MV-4-11 (cell line): ENCODE data around the gene ATXN1.
"Not testable (repeated sequence)": the region's sequence is repeated elsewhere in the genome, so short reads cannot be mapped to it uniquely, and the experiment has no call there.

ENCODE experiments used
- DNase-seq: peaks from one replicate; lab custom pipeline; 2025; lab: John Stamatoyannopoulos, UW

The ATXN1 gene

DNA sequence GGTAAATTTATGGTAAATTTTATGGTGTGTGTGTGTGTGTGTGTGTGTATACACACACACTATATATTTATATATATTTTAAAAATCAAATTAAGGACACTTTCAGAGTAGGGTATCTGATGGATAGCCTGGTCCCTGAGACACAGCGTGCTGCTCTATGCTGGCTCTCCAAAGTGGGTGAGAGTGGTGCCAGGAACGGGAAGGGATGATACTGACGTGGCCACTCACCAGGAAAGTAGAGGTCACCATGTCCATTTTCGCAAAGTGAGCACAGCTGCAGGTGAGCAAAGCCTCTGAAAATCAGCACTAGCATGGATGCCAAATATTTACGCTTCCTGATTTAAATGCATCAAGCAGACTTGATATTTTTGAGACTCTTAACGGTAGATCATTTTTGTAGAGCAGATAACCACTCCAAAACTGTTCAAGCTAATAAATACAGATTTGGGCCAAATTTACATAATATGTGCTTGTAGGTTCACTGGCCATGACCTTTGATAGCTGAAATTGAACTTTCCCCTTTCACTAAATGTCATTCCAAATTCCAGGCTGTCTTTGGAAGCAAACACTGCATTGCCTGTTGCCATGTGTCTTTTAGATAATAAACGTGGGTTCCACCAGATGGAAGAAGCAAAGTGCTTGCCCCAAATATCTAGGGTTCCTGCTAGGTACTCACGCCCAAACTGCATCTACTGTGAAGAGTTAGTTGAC, 116.6 kb downstream of the ATXN1 start:
- DNase-seq = no peak

DNA sequence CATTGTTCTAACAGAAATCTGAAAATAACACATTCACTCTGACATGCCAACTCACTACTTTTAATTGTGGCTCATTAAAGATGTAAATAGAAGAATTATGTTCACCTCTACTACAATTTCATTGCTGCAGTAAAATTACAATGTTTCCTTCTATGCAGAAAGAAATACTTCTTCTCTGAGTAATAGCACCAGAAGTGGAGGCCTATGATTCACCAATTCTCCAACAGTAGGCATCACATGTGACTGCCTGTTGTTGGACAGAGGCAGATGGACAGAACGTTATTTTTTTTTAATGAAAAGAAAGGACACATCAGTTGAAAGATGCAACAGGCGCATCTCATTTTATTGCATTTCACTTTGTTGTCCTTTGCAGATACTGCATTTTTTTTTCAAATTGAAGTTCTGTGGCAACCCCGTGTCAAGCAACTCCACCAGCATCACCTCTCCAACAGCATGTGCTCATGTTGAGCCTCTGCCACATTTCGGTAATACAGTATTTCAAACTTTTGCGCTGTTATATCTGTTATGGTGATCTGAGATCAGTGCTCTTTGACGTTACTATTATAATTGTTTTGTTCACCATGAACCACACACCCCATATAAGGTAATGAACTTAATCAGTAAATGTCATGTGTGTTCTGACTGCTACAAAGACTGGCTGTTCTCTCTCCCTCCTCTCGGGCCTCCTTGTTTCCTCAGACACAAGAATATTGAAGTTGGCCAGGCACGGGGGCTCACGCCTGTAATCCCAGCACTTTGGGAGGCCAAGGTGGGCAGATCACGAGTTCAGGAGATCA, 121.4 kb downstream of the ATXN1 start:
- peak; percentile 30 for DNase-seq

DNA sequence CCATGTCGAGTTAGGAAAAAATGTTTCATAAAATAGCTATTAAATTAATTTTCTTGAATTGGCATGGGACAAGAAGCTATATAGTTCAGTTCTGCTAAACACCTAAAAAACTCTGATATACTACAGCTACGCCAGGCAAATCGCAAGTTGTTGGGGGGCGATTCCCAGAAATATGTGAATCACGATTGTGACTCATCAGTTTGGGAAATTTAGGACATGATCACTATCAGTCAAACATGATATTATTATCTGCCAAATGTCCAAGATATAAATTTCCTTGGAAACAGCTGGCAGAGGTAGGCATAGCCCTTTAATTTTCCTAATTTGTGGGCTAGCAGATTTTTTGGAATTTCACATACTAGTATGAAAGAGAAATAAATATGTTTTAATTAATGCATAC, 123.6 kb downstream of the ATXN1 start:
- no peak for DNase-seq

DNA sequence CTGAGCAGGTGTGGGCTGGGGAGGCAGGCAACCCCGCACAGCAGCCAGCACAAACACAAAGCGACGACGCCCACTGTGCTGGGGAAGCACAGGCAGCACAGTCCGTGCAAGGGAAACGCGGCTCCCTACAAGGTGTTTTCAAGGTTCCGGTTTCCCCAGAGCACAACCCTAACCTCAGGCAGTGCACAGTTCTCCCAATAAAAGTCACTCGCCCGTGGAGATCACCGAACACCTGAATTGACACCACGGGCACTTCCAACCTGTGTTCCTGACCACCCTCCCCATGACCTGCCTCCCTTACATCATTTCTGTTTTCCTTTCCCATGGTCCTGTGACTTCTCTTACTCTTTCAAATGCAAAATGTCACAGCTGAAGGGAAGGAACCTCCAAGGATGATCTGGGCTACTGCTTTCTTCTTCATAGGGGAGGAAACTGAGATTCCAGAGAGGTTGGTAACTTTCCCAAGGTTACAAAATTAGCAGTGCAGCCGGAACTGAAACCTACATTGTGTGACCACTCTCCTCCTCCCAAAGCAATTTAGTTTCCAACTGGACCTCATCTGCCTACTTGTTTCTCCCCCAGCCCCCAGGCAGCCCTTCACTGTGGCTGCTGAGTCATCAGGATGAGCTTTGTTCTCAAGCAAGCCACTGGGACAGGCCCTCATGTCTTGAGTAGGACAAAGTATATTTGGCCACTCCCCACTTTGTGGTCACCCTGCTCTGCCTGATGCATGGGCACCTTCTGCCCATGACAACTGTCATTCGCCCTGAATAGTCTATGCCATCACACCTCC, 125.3 kb downstream of the ATXN1 start:
- DNase-seq = peak; percentile 97

DNA sequence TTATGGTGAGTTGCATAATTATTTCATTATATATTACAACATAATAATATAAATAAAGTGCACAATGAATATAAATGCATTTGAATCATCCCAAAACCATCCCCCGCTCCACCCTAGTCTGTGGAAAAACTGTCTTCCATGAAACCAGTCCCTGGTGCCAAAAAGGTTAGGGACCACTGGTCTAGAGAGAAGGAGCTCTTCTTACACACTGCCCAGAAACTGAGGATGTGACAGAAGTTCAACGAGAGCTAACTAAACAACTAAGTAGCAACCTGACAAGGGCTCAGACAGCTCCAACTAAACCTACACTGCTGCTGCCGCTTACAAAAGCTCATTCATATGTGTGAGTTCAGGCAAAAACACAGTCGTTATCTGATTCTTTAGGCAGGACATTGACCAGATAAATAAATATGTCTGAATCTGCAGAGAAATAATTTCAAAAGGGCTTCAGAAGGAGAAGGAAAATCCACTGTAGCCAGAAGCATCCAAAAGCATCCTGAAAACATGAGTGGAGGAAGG, 125.9 kb downstream of the ATXN1 start:
- DNase-seq = no peak

DNA sequence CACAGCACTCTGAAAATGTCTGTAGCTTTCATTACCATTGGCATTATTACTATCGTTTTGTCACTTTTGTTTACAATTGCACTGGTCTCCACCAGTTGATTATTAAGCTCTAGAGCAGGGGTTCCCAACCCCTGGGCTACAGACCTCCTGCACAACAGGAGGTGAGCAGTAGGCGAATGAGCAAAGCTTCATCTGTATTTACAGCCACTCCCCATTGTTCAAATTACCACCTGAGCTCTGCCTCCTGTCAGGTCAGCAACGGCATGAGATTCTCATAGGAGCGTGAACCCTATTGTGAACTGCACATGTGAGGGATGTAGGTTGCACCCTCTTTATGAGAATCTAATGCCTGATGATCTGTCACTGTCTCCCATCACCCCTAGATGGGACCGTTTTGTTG, 126.4 kb downstream of the ATXN1 start:
- no peak for DNase-seq

DNA sequence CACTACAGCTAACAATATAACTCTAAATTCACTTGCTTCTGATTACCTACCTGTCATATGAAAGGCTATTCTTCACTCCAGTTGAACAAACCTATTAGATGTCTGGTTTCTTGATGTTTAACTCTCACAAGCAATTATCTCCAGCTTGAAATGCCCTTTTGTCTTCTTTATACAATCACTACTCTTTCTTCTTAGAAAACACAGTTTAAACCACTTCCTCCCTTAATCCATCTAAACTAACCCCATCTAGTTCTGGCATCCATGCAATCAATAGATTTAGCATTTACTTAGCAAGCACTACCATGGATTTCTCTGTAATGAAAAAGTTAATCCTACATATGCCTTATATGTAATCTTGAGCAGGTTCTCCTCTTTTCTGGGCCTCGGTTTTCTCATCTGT, 127.3 kb downstream of the ATXN1 start:
- DNase-seq = peak; percentile 72

DNA sequence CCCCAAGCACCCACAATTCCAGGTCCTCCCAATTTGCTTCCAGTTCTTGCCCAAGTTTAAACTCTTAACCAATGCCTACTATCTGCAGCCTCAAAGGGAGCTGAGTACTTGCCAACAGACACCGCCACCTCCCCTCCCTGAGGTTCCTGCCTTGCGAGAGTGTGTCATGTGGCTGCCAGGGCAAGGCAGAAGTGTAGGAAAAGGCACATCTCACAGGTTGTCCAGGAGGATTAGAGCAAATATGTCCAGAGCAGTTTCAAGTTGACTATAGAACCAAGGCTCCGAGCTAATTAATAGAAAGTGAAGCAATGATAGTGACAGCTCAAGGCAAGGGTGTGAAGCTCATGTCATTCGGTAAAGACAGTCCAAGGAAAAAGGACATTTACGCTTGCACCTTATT, 127.8 kb downstream of the ATXN1 start:
- DNase-seq = no peak

DNA sequence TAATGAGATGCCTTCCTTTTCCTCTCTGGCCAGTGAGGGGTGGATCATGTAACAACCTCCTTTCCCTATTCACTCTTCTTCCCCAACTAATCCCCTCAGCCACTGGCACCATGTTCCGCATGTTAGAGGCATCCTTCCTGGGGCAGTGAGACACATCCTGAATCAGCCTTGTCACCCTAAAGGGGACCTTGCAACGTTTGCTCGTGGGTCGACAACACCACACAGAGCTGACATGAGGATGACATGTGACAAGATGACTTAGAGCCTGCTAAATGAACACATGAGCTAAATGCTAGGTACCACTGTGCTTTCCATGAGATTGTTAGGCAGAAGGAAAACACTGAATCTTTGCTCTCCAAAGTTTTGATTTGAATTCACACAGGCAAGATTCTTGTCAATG, 129.2 kb downstream of the ATXN1 start:
- no peak for DNase-seq

DNA sequence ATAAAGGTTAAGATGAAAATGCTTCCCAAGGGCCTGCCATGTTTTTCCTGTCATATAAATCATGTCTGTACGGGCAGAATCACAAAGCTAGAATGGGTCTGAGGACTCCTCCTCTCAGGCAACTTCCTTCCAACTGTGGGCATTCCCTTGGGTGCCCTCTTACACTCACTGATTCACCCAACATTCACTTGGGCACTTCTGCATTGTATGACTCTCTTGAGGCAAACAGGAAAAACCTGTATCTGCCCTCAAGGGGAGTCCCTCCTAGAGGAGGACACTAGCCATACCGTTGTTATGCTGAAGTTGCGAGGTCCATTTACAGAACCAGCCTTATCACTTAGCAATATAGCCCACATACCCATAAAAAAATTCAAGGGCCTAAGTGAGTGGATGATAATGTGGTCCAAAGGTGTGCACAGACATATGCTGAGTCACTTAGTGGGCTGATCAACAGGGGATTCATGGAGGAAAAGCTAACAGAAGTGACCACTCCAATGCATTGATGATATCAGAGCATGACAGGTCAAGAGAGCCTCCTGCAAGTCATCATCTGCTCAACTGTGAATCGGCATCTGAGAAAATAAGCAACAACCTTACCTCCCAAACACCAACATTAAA, 131.1 kb downstream of the ATXN1 start:
- no peak for DNase-seq

DNA sequence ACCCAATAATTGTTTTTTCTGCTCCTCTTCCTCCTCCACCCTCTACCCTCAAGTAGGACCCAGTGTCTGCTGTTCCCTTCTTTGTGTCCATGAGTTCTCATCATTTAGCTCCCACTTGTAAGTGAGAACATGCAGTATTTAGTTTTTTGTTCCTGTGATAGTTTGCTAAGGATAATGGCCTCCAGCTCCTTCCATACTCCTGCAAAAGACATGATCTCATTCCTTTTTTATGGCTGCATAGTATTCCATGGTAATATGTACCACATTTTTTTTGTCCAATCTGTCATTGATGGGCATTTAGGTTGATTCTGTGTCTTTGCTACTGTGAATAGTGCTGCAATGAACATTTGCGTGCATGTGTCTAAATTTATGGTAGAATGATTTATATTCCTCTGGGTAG, 132.7 kb downstream of the ATXN1 start:
- DNase-seq = not testable (repeated sequence)

DNA sequence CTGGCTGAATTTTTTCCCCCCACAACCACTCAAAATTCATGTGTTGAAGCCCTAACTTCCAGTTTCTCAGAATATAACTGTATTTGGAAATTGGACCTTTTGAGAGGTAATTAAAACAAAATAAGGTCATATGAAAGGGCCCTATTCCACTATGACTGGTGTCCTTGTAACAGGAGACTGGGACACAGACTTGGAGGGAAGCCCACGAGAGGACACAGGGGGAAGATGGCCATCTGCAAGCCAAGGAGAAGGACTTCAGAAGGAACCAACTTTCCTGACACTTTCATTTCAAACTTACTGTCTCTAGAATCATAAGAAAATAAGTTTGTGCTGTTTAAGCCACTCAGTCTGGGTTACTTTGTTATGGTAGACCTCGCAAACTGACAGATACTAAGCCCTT, 134.6 kb downstream of the ATXN1 start:
- DNase-seq = no peak

DNA sequence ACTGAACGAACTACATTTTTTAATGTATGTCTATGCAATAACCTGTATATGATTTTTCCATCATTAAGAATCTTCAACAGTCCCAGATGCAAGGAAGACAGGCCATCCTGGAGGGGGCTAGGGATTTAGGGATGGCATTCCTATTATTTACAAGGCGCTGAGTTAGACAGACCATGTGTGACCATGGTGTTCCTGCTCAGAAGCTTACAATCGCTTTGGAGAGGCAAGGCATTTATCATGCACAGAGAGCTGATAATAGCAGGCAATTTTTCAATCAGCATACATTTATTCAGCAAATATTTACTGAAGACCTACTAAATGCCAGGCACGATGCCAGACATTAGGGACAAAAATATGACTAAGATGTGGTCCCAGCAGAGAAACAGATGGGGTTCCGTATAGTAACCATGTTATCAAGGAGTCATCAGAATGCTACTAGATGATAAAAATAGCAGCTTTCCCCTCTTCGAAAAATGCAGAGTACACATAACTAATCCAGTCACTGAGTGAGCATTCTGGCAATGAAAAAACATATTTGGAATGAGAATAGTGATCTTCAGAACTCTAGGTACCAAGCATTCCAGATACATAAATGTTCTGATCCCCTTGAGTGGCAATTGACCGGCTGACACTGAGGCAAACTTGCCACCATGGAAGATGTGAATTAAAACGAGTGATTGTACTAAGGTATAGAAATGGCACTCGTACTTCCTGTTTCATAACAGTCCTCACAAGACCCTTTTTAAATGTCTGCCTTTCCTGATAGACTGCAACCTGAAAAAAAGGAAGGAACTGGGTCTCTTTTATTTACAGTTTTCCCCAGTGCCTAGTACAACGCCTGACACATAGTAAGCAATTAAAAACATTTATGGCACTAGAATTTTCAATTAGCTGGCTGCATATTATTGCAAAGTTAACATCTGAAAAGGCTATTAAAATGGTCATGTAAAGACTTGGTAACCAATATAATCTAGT, 135.7 kb downstream of the ATXN1 start:
- peak; percentile 63 for DNase-seq

DNA sequence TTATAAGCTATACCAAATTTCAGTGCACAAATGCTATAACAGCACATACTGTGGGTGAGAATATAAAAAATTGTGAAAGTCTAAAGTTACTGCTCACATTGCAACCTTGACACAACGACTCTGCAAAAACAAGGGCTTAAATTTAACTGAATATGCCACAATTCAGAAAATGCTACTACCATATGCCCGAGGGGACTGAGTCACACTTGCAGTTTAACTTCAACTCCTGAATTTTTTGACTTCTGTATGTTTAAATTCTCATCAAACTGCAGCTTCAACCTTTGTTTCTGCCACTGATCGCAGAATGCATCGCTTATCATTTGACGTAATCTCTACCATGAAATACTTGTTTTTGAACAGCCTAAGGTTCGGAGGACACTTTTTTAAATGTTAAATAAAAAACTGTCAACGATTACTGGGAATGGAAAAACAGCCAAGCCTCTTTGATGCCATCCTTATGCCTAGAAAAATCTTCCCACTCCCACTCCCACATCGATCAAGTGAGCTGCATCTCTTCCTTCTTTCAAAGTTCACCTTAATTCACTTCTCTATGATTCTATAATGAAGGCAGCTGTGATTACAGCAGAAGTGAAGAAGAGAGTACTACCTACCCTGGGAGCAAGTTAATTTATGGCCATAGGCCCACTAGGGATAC, 136.5 kb downstream of the ATXN1 start:
- DNase-seq = no peak

DNA sequence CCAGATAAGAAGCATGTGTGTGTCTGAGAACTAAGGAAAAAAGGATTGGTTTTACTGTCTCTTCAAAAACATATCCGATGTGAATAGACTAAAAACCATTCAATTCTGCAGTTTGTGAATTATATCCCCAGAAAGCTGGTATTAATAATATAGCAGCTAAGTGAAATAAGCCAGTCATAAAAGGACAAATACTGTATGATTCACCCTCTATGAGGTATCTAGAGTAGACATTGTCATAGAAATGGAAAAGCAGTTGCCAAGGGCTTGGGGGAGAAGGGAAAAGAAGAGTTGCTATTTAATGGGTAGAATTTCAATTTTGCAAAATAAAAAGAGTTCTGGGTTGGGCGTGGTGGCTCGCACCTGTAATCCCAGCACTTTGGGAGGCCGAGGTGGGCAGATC, 137.5 kb downstream of the ATXN1 start:
- DNase-seq = no peak

DNA sequence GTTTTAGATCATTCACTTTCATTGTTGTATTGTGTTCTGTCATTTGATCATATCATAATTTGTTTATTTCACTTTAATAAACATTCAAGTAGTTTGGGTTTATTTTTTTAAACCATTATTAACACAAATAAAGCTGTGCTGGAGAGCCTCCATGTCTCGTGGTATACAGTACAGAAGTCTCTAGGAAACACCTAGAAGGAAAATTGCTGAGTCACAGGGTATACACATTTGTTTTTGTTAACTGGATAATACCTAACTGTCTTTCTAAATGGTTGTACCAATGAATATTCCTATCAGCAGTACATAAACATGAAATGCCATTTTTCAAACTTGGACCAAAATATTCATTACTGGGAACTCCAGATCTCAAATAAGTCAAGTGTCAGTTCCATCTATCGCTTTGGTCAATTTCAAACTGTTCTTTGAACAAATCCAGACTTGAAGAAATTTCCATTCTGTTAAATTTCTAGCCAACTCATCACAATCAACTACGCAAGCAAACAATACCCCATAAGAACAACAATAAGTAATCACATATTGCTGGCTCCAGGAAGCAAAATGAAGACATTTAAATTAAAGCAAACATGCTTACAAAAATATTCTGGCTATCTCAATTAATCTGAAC, 138.1 kb downstream of the ATXN1 start:
- DNase-seq = no peak

DNA sequence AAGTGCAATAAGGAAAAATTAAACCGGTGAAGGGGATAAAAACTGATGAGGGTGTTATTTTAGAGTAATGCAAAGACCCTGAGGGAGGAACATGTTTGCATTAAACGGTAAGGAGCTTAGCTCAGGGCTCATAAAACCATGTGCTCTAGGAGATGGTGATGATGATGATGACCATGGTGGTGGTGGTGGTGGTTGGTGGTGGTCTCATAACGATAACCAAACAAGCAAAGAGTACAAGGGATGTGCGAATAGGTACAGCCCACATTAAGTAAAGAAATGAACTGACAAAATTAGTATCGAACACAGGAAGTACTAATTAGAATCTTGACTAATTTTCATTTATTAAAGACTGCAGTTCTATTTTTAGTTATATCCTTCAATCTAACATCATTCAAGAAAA, 139.1 kb downstream of the ATXN1 start:
- DNase-seq = no peak

DNA sequence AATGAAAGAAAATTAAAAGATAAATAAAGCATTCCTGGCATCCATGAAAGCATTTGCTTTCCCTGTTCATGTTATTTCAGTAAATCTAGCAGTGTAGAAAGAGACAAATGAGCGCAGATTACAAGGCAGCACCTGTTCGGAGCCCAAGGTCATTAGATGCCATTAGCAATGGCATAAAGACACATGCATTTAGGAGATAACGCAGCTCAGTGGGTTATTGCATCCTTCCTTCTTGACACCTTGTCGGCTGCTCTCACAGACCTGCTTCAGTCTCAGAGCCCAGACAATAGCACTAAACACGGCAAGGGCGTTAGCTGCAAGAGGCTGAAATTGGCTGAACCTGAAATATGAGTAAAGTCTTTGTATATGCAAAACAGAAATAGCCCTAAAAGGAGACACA, 140.3 kb downstream of the ATXN1 start:
- DNase-seq = no peak

DNA sequence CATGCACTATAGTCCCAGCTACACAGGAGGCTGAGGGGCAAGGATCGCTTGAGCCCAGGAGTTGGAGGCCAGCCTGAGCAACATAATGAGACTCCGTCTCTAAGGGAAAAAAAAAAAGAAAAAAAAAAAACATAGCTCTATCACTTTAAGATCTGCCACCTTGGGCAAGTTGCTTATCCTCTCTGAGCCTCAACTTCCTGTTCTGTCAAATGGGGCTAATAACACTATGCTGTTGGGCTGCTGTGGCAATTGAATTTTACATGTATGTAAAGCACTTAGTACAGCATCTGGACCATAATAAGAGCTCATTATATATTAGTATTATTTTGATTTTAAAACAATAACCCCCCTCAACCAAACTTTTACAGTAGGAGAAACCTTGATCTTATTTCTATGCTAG, 141.5 kb downstream of the ATXN1 start:
- no peak for DNase-seq

DNA sequence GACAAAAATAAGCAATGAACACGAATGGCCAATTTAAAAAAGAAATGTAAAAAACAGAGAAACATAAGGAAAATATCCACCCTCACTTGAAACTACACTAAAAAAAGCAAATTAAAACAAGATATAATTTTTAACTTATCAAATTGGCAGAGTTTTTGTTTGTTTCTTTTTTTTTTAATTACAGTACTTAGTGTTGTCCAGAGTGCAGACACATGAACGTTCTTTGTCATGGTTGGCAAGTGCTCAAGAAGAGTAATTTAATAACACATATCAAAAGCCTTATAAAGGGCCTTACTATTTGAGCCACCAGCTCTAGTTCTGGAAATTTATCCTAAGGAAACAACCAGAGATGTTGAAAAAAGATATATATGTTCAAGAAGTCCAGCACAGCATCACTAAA, 142.3 kb downstream of the ATXN1 start:
- DNase-seq = no peak
